ENCODE measurements around the gene MRPS25.
A peak's percentile ranks its signal among the peaks of the same experiment; 100 is the strongest.

MRPS25 gene

DNA sequence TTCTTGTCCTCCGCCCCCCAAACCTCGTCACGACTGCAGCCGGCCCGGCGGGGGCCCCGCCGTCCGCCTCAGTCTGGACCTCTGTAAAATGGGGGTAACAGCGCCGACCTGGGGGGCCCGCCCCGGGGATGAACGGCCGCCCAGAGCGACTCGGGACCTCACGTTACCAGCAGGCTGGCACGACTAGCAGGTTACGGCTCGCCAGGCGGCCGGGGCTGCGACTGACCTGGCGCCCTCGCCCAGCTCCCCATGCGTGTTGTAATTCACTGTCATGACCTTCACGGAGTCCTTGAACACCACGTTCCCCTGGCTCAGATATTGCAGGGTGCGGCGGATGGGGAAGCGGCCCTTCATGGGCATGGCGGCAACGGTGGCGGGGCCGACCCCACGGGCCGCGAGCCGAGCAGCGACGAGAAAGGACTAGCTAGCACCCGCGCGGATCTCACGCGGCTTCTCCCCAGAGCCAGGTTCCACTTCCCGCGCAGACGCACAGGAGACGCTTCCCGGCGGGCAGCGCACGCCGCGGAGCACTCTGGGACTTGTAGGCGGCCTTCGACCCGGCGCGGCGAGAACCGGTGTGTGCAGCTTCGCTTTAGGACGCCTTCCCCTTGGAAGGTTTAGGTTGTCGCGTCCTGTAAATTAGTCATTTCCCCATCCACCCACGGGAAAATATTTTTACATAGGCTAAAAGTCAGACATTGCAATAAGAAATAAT, at the start of gene MRPS25:
Gene MRPS25, minus strand, starts transcription at position 481 of the 715 bp plus-strand sequence. Its CDS starts 121 bp downstream, at position 360.
- peak; percentile 79 to 81 for DNase-seq (ENCODE audit: extremely low read depth in 1 of 2, low read depth in 1 of 2)

DNA sequence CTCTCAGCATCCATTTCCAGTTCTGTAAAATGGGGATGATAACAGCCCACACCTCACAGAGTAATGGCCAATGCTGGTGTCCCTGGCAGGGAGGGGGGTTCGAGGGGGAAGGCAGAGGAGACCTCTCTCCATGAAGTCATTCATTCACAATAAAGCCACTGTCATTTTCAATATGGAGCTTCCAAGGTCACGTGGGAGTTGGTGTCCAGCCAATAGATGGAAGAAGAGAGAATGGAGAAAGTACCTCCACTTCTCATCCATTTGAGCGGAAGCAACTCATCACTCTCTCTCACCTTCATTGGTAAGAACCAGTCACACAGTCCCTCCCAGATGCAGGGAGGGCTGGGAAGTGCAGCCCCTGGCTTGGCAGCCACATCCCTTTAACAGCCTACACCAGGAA, 48.8 kb upstream of the MRPS25 start:
- no peak for DNase-seq (ENCODE audit: extremely low read depth in 1 of 2, low read depth in 1 of 2)

DNA sequence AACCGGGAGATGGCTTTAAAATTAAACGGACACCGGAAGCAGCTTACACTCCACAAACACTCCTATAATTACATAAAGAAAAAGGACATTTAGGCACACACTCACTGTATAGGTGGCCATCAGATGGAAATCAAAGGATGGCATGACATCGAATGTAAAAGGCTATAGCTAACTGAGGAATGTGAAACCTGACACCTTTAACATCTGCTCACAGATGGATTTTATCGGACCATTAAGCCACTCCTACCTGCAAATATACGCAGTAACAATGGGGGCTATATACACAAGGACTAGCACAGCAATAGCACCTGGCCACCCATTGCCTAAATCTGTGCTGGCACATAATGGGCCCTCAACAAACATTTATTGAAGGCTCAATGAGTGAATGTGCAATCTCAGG, 48.4 kb upstream of the MRPS25 start:
- DNase-seq (ENCODE audit: extremely low read depth in 1 of 2, low read depth in 1 of 2) = no peak

DNA sequence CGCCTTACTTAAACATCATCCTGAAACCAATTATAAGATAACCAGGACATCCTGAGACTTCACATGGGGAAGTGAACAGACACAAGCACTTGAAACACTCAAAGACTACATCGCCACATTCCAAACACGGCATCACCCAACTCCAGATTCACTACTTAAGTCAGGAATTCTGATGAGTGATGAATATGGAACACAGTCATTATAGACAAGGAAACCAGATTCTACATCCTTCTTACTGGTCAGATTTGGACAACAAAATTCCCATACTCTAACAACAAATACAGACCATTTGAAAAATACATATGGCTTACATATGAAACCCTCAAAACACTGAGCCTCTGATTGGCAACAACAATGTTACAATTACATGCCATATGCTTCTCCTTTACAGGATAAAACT, 46.9 kb upstream of the MRPS25 start:
- DNase-seq (ENCODE audit: extremely low read depth in 1 of 2, low read depth in 1 of 2) = no peak

DNA sequence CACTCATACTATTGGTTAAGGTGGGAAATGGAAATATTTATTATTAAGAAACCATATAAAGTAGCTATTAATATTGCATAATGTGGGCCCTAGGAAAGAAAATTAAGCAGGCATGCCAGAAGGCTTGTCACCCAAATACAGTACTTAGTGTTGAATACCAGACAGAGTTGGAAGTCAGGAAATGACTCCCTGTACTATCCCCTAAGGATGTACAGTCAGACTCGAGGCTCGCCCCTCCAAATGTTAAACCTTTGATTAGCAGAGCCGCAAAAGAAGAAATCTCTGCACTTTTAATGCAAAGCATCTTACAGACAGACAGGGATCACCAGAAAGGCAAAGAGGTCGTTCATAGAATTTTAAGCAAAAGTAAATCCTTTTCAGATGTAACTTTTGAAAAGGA, 45.1 kb upstream of the MRPS25 start:
- no peak for DNase-seq (ENCODE audit: extremely low read depth in 1 of 2, low read depth in 1 of 2)

DNA sequence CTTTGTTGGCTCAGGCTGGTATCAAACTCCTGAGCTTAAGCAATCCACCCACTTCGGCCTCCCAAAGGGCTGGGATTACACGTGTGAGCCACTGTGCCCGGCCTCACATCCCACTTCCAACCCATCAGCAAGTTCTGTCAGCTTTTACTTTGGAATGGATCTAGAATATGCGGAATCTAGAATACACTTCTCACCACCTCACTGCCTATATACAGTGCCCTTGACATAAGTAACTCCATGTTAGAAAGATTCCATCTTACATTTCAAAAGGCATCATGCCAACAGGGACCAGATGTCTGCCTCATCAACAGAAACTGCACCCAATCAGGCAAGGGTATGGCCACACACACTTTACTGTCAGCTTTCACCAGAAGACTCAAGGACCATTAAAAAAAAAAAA, 43.8 kb upstream of the MRPS25 start:
- no peak for DNase-seq (ENCODE audit: extremely low read depth in 1 of 2, low read depth in 1 of 2)

DNA sequence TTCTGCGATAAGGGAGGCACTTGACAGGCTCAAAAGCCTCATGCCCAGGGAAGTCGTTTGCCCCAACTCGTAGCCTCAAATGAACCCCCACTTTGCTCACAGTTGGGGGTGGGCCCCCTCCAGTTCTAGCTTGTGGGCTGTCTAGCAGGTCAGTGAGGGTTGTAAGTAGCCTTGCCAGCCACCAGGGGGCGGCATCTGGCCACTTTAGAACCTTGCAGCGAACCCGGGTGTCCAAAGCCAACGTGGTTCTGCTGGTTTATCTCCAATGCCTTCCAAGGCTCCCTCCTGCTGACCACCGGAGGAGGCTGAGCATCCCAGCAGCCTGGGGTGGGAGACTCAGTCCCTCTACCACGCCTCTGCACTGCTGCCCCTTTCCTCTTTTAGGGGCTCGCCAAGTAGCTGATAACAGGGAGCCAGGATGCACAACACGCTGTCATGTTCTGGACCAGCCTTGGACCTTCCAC, 43.0 kb upstream of the MRPS25 start:
- DNase-seq (ENCODE audit: extremely low read depth in 1 of 2, low read depth in 1 of 2) = peak; percentile 49 to 51

DNA sequence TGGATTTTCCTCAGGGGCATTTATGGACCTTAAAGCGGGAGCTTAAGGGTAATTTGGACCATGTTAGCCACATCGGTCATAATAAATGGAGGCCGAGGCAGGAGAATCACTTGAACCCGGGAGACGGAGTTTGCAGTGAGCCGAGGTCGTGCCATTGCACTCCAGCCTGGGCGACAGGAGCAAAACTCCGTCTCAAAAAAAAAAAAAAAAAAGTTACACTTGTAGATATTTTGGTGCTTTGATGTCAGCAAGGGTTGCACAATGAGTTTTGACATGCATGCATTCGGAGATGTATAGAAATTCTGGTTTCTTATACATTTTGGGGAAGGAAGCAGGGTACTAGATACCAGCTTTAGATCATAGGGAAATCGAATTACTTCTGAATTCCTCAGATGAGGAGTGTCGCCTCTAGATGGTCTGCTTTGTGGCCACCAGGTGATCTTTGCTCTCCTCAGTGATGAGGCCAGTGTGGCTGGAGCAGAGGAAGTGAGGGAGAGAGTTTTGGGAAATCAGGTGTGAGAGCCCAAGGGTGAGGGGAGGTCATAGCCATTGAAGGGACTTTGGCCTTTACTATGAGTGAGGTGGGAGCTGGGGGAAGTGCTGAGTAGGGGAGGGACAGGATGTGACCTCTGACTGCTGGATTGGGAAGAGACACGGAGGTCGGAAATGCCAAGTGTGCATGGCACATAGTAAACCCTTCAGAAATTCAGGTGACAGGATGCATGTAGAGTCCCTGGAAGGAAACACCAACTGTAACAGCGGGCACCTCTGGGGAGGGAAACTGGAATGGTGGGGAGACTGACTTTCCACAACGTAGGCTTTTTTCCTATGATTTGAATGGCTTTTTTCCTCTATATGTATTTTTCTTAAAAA, 42.2 kb upstream of the MRPS25 start:
- no peak for DNase-seq (ENCODE audit: extremely low read depth in 1 of 2, low read depth in 1 of 2)

DNA sequence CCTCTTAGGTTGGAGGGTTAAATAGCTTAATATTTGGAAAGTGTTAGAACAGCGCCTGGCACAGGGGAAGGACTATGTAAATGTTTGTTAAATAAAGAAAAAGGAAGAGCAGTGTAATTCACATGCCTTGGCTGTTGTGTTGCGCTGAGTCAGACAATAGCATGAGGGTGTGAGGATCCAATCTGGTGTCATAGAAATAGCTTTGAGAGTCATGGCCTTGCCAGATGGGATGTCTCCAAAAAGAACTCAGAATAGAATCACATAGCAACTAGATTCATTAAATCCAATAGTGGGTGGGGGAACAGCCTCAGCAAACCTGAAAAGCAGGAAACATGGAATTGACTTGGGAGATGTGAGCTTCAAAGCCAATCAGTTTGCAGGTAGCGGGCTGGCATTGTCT, 37.7 kb upstream of the MRPS25 start:
- no peak for DNase-seq (ENCODE audit: extremely low read depth in 1 of 2, low read depth in 1 of 2)

DNA sequence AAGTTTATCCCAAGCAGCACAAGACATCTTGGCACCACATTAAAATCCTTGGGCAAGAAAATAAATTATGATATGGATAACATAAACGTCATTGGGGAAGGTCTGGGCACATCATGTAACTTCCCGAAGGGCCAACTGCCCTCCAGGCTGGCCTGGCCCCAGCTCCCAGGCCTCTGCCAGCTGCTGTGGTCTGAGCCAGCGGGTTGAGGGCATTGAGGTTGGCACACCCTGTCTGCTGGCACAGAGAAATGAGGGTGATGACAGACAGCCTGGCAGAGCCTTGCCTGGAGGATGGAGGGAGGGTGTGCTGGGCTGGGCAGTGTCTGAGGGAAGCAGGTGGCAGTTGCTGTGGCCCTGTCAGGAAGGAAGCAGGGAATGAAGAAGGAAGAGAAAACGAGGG, 37.1 kb upstream of the MRPS25 start:
- DNase-seq (ENCODE audit: extremely low read depth in 1 of 2, low read depth in 1 of 2) = no peak

DNA sequence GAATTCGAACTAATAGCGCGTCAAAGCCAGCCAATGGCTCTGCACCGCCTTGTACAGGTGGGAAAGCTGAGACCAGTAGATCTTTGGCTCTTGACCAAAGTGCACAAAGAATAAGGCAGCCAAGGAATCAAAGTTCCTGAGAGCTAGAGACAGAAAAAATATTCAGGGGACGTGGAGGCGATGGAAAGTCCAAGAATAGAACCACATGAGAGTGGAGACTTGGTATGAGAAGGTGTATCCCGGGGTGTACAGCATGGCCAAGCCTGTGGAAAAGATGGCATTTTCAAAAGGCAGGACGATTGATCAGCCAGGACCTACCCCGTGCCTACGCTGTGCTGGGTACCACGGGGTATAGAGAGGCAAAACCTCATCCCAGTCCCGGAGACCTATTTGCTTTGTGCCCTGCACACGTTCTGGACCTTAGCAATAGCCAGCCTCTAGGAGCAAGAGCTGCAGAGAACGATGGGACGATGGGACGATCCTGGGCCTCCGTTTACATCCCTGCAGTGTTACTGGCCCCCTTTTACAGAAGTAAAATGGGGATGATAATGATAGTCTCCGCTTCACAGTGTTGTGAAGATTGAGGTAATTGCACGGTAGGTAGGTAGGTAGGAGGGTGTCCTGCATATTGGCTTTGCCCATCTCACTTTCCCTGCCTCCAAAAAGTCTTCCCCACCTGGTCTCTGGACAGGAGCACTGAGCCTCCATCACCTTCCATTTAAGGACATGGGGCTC, 34.4 kb upstream of the MRPS25 start:
- DNase-seq (ENCODE audit: extremely low read depth in 1 of 2, low read depth in 1 of 2) = no peak

DNA sequence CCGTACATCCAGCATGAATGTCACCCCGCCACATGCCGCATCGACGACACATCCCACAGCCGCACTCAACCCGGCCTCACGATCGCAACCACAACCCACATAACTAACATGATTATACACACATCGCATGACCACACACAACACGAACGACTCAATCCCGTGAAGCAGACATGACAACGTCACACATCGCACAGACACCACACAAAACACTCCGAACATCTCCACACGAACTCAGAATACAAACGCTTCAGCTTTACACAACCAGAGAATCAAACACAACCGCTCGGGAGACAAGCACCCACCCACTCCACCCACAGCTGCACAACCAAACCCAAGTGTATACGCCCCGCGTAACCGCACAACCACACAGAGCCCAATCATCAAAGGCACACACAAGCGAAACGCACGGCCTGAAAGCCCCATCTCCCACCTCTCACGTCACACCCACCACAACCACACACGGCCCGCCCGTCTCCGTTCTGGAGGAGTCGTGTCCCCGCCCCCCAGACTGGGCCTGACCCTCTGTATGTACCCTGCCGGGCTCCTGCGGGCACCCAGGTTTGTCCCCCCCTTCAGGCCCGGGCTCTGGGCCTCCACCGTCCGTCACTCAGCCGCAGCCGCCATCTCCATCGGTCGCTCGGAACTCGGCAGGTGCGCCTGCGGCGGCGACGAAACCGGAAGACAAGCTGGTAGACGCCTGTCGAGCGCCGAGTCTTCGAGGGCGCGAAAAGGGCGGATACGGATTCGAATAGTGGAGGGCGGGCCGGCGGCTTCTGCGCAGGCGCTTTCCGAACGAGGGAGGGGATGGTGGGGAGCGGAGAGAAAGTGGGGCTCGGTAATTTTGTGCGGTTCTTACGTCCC, 33.6 kb upstream of the MRPS25 start, which contains the start of gene RBSN:
Gene RBSN, minus strand, starts transcription at position 646 of the 861 bp plus-strand sequence. CDS start 3,028 bp downstream, outside the sequence.
- DNase-seq (ENCODE audit: extremely low read depth in 1 of 2, low read depth in 1 of 2) = peak; percentile 94 to 95

DNA sequence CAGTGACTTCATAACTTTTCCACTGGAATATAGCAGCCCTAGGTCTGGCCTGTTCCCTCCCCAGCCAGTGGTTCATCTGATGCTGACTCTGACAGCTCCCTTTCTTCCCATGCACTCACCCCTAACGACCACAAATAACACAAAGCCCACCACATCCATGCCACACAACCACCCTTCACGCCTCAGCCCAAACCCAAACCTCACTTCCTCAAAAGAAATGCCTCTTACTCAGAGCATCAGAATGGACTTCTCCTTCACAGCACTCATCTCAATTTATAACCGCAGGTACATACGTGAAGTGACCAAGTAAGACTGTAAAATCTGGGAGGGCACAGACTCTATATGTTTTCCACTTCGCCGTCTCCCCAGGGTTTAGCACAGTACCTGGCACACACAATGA, 32.8 kb upstream of the MRPS25 start:
- peak in 1 of 2 donors; percentile 26 for DNase-seq (ENCODE audit: extremely low read depth in 1 of 2, low read depth in 1 of 2)

DNA sequence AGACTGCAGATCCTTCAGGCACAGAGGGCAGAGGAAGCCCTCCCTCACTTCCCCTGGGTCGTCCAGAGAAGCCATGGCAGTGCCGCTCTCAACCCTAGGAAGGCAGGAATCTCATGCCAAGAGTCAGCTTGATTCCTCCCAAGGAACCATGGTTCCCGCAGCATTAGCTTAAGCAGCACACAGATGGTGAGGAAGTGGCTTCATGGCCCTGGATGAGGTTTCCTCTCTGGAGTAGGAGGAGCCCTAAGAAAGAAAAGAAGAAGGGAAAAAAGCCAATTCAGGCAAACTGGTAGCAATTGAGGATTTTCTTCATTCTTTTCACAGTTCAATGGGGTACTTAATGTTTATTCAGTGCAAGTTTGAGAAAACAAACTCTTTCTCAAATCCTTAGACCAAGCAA, 30.9 kb upstream of the MRPS25 start:
- no peak for DNase-seq (ENCODE audit: extremely low read depth in 1 of 2, low read depth in 1 of 2)

DNA sequence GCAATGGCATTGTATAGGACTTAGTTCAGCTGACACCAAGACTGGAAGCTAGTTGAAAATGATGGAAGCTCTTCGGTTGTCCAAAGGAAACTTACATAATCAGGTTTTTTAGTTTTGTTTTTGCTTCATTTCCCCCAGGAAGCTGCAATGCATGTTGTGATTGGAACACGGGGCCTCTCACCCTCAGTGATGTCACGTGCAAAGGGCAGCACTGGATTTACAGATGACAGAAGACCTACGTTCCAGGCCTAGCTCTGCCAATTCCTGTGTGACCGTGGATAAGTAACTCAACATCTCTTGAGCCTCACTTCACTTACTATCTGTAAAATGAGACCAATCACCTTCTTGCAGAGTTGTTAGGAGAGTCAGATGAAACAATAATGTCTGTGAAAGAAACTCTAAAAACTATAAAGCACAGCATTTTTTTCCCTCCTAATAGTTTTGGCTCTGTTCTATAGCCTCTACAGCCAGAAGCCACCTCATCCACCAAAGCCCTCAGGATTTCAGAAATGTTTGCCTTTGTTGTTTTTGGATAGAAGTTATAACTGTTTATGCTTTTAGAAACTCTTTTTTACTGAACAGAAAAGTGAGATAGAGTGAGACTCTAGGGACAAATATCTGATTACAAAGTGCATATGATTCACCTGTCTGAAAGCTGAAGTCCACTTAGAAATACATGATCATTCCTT, 29.2 kb upstream of the MRPS25 start:
- DNase-seq (ENCODE audit: extremely low read depth in 1 of 2, low read depth in 1 of 2) = no peak

DNA sequence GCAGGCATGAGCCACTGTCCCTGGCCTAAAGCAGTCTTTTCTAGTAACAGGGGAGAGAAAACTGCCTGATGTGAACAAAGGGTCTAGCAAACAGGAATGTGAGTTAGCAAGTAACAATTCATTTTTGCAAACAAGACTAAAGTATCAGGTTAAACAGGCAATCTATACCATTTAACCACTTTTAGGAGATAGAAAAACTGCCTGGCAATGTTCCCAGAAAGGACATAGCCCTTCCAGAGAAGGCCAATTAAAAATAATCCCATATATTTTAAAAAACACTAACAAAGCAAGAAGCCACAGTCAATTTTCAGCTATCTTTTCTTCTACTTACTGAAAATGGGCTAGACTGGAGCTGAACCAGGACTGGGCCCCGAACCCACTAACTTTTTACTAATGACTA, 27.6 kb upstream of the MRPS25 start:
- DNase-seq (ENCODE audit: extremely low read depth in 1 of 2, low read depth in 1 of 2) = no peak

DNA sequence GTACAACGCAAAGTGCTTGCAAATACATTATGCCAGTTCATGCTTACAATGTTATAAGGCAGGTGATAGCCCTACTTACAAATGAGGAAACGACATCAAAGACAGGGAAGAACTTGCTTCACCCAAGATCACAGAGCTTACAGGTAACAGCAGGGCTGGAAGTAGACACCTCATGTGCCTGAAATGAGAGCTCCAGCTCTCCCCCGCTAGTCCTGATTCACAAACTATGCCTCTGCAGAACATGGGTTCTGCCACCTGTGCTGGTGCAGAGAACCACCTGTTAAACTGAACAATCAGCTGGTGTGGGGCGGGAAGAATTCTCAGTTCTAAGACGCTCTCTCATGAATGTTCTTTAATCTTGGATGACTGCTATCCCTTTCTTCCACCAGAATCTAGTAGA, 26.5 kb upstream of the MRPS25 start:
- DNase-seq (ENCODE audit: extremely low read depth in 1 of 2, low read depth in 1 of 2) = no peak

DNA sequence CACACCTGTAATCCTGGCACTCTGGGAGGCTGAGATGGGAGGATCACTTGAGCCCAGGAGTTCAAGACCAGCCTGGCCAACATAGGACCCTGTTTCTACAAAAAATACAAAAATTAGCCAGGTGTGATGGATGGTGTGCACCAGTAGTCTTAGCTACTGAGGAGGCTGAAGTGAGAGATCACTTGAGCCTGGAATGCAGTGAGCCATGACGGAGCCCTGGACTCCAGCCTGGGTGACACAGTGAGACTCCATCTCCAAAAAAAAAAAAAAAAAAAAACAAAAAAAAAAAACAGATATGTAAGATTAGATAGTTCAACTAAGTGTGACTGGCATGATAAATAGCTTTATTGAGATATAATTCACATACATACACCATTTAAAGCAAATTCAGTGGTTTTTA, 24.1 kb upstream of the MRPS25 start:
- no peak for DNase-seq (ENCODE audit: extremely low read depth in 1 of 2, low read depth in 1 of 2)

DNA sequence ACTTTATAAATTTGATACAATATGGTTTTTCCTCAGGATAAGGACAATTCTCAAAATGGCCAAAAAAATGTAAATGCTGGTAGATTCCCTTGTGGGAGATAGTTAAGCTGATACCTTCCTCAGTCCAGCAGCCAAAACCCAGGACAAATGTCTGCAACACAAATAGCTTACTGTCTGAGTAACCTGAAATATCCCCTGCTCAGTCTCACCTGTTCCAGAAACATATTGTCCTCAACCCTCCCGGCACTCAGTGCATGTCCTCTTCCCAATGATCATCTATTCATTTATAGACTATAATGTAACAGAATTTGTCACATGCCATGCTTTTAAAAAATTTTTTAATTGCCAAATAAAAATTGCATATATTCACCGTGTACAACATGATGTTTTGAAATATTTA, 21.6 kb upstream of the MRPS25 start:
- no peak for DNase-seq (ENCODE audit: extremely low read depth in 1 of 2, low read depth in 1 of 2)

DNA sequence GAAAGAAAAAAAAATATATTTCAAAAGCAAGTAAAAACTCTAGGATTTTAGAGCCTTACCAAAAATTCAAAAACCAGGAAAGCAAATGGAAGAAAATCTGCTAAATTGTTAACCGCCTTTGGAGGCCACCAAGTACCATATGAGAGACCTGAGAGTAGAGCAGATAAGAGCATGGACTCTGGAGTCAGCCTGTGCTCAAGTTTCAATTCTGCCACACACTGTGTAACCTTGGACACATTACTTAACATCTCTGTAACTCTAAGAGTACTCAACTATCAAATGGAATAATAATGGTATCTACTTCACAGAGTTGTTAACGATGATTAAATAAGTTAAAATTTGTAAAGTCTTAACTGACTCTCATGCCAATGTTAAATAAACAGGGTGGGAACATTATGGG, 21.1 kb upstream of the MRPS25 start:
- DNase-seq (ENCODE audit: extremely low read depth in 1 of 2, low read depth in 1 of 2) = no peak
